Activated naive CD8-positive, alpha-beta T cell treated with anti-CD3 and anti-CD28 coated beads for 36 hours (primary cell): ENCODE measurements around the gene VAX1. TPM values are rescaled to one million over a fixed set of nuclear protein-coding genes. Genes with fewer than 3 reads are reported as not detected.
"Not testable (repeated sequence)": the region's sequence is repeated elsewhere in the genome, so short reads cannot be mapped to it uniquely, and the experiment has no call there.

Source experiments
- DNase-seq: peaks from one replicate; pipeline ENCODE4 v3.0.0; 2021
- H3K27ac Mint-ChIP-seq: one replicate; pipeline ENCODE4 v1.8.0; 2022; ENCODE audit warnings: mild to moderate bottlenecking, moderate library complexity, mixed read lengths
- H3K27me3 Mint-ChIP-seq: one replicate; pipeline ENCODE4 v1.8.0; 2022; ENCODE audit warnings: mild to moderate bottlenecking, mixed read lengths
- H3K36me3 Mint-ChIP-seq: one replicate; pipeline ENCODE4 v1.8.0; 2021; ENCODE audit warnings: mild to moderate bottlenecking, mixed read lengths
- H3K4me1 Mint-ChIP-seq: one replicate; pipeline ENCODE4 v1.8.0; 2021; ENCODE audit warnings: mixed read lengths
- H3K4me3 Mint-ChIP-seq: one replicate; pipeline ENCODE4 v1.8.0; 2022; ENCODE audit warnings: mild to moderate bottlenecking, moderate library complexity, mixed read lengths
- H3K9me3 Mint-ChIP-seq: one replicate; pipeline ENCODE4 v1.8.0; 2022; ENCODE audit warnings: mixed read lengths
- total RNA-seq, 2 experiments: library from RNA; stranded (reverse); gene quantifications; one replicate each; pipeline ENCODE4 v1.2.3, GENCODE V29; 2021

Gene VAX1
- total RNA-seq: not detected

DNA sequence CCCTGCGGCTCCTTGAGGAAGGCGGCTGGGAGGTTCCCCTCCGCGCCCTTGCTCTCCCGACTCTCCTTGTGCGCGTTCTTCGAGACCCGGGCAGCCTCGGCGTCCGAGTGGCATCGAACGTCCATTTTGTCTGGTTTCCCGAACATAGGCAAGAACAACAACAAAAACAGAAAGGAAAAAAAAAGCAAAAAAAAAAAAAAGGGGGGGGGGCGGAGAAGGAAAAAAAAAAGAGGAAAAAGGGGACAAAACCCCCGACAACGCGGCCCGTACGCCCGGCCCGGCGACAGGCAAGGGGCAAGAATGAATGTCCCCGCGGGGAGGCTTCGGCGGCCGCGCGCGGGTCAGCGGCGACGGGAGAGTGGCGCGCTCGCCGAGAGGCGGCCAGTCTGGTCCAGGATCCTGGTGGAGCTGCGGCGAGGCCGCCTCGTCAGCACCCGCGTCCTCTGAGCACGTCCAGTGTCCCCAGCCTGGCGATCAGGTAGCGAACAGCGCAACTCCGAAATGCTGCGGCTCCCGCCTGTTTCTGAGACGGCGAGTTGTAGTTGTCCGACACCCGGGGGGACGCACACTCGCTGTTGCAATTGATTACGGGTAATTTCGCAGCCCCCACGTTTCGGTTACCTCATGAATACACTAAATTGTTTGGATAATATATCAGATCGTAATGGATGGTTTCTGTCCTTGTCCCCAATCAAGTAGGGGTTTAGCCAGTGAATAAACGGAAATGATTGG, at the start of gene VAX1:
TSS of gene VAX1 (minus strand) at position 360 of the 732 bp plus-strand sequence. CDS start at position 146, 214 bp downstream.
- peak within 1 kb of the TSS; percentile 25 for H3K4me3 Mint-ChIP-seq
- H3K27me3 Mint-ChIP-seq: peaks cover 89% of the 10 kb centered on the region
- DNase-seq: no peak
- H3K36me3 Mint-ChIP-seq: peaks cover 3% of the 10 kb centered on the region
- H3K9me3 Mint-ChIP-seq: no peaks in the 10 kb centered on the region
- no peak within 1 kb of the TSS for H3K27ac Mint-ChIP-seq
- H3K4me1 Mint-ChIP-seq: peaks cover 9% of the 10 kb centered on the region

DNA sequence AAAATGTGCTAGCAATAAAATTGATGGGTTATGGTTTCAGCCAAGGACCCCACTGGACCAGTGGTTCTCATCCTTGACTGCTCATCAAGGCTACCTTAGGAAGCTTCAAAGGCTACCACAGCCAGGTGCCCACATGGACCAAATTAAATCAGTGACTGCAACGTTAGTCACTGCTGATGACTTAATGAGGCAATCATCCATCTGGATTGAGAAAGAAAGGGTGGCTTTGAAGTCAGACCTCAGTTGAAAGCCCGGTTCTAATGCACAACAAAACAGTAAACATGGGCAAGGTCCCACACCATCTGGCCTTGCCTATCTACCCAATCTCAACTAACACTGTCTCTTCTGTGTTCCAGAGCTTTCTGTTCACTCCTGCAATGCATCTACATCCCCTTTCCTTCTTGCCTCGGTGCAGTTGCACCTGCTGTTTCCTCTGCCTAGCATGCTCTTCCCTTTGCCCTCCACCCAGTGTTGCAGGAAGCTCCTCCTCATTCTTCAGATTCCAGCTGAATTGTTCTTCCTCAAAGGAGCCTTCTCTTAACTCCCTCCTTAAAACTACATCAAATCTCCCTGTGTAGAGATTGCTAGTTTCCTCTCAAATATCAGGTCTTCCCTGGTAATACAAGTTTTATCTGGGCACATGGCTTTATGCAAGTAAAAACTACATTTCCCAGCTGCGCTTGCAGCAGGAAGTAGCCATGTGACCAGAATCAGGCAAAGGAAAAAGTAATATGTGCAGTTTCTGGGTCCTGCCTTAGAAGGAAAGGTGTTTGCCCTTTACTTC, 49.0 kb upstream of the VAX1 start:
- H3K27me3 Mint-ChIP-seq: peaks cover 4% of the 10 kb centered on the region
- H3K36me3 Mint-ChIP-seq: no peaks in the 10 kb centered on the region
- no peak overlapping the region for H3K27ac Mint-ChIP-seq
- DNase-seq: no peak
- H3K9me3 Mint-ChIP-seq: peaks cover 9% of the 10 kb centered on the region
- no peak overlapping the region for H3K4me3 Mint-ChIP-seq
- H3K4me1 Mint-ChIP-seq: no peaks in the 10 kb centered on the region

GRCh38 chr10:117185817-117186216, 47.7 kb upstream of the VAX1 start:
- not testable (repeated sequence) for H3K27ac Mint-ChIP-seq, DNase-seq, H3K27me3 Mint-ChIP-seq, H3K4me3 Mint-ChIP-seq, H3K4me1 Mint-ChIP-seq, H3K9me3 Mint-ChIP-seq, H3K36me3 Mint-ChIP-seq

GRCh38 chr10:117184821-117185220, 46.8 kb upstream of the VAX1 start:
- Mint-ChIP-seq H3K4me1 (no peaks in the 10 kb centered on the region), H3K36me3 (no peaks in the 10 kb centered on the region), H3K4me3 (no peak overlapping the region), H3K27ac (no peak overlapping the region), H3K9me3 (peaks cover 8% of the 10 kb centered on the region), H3K27me3 (peaks cover 11% of the 10 kb centered on the region)
- no peak for DNase-seq

GRCh38 chr10:117184296-117184695, 46.2 kb upstream of the VAX1 start:
- Mint-ChIP-seq H3K36me3 (no peaks in the 10 kb centered on the region), H3K27me3 (peaks cover 11% of the 10 kb centered on the region), H3K9me3 (peaks cover 6% of the 10 kb centered on the region), H3K4me3 (no peak overlapping the region), H3K27ac (no peak overlapping the region), H3K4me1 (no peaks in the 10 kb centered on the region)
- no peak for DNase-seq

GRCh38 chr10:117178190-117178589, 40.1 kb upstream of the VAX1 start:
- no peak for DNase-seq
- no peak overlapping the region for H3K27ac Mint-ChIP-seq
- H3K9me3 Mint-ChIP-seq: no peaks in the 10 kb centered on the region
- H3K4me1 Mint-ChIP-seq: peaks cover 20% of the 10 kb centered on the region
- H3K36me3 Mint-ChIP-seq: no peaks in the 10 kb centered on the region
- no peak overlapping the region for H3K4me3 Mint-ChIP-seq
- H3K27me3 Mint-ChIP-seq: peaks cover 7% of the 10 kb centered on the region

GRCh38 chr10:117175901-117176534, 37.9 kb upstream of the VAX1 start:
- peak overlapping the region; percentile 75 for H3K4me3 Mint-ChIP-seq
- DNase-seq: peak; percentile 72
- H3K9me3 Mint-ChIP-seq: no peaks in the 10 kb centered on the region
- H3K27me3 Mint-ChIP-seq: peaks cover 19% of the 10 kb centered on the region
- H3K27ac Mint-ChIP-seq: no peak overlapping the region
- H3K36me3 Mint-ChIP-seq: no peaks in the 10 kb centered on the region
- H3K4me1 Mint-ChIP-seq: peaks cover 20% of the 10 kb centered on the region

DNA sequence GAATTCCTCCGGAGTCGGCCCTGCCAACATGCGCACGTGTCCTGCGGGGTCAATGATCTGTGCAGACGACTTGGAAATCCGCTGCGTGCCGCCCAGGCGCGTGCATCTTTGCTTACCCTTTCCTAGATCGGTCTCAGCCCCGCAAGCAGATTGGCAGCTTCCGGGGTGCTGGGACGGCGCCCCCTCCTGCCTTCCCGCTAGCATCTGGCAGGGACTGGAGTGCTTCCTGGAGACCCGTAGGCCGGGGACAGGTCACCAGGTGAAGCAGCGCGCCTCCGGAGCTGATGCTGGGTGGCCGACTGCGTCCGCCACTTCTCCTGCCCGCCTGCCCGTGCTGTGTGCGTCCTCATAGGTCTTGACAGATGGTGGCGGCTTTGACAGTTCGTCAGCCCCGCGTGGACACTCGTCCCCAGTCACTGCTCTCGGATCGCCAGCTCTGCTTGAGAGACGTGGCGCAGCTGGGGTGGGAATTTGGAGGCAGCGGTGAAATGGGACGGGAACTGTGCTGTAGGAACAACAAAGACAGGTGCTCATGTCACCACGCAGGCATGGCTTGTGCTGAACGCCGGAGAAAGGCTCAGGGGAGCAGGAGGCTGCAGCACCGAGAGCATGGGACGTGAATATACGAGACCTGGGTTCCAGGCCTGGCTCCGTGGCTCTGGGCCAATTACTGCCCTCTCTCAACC, 37.3 kb upstream of the VAX1 start:
- no peak for DNase-seq
- H3K9me3 Mint-ChIP-seq: no peaks in the 10 kb centered on the region
- peak overlapping the region; percentile 75 for H3K4me3 Mint-ChIP-seq
- H3K36me3 Mint-ChIP-seq: no peaks in the 10 kb centered on the region
- H3K4me1 Mint-ChIP-seq: peaks cover 25% of the 10 kb centered on the region
- H3K27me3 Mint-ChIP-seq: peaks cover 24% of the 10 kb centered on the region
- H3K27ac Mint-ChIP-seq: peak overlapping the region; percentile 68

- DNase-seq: peak; percentile 79
- Mint-ChIP-seq H3K36me3 (no peaks in the 10 kb centered on the region), H3K27ac (no peak overlapping the region), H3K27me3 (peaks cover 28% of the 10 kb centered on the region), H3K4me3 (peak overlapping the region; percentile 75), H3K9me3 (no peaks in the 10 kb centered on the region), H3K4me1 (peaks cover 27% of the 10 kb centered on the region)
These were observed 36.6 kb upstream of the VAX1 start for GRCh38 chr10:117174439-117175214.

- H3K27ac Mint-ChIP-seq: no peak overlapping the region
- no peak for DNase-seq
- H3K36me3 Mint-ChIP-seq: no peaks in the 10 kb centered on the region
- peaks cover 72% of the 10 kb centered on the region for H3K27me3 Mint-ChIP-seq
- H3K9me3 Mint-ChIP-seq: no peaks in the 10 kb centered on the region
- peaks cover 40% of the 10 kb centered on the region for H3K4me1 Mint-ChIP-seq
- H3K4me3 Mint-ChIP-seq: no peak overlapping the region
These were observed 32.2 kb upstream of the VAX1 start for GRCh38 chr10:117170244-117170643.

DNA sequence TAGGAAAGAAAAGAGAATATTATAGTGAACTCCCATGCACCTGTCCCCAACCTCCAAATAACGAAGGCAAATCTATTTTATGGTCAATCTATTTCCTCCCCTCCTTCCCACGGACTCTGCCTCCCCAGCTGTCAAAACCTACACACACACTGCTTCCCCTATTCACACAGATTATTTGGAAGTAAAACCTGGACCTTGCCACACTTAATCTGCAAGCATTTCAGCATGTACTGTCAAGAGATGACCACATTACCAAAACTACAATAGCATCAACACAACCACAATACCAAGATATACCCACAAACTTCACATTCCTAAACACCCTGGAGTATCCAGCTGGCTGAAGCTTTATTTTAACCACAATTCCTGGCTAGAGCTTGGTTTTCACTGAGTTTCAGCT, 31.4 kb upstream of the VAX1 start:
- Mint-ChIP-seq H3K36me3 (no peaks in the 10 kb centered on the region), H3K4me1 (peaks cover 38% of the 10 kb centered on the region), H3K4me3 (no peak overlapping the region), H3K27ac (no peak overlapping the region), H3K9me3 (no peaks in the 10 kb centered on the region), H3K27me3 (peaks cover 79% of the 10 kb centered on the region)
- no peak for DNase-seq

DNA sequence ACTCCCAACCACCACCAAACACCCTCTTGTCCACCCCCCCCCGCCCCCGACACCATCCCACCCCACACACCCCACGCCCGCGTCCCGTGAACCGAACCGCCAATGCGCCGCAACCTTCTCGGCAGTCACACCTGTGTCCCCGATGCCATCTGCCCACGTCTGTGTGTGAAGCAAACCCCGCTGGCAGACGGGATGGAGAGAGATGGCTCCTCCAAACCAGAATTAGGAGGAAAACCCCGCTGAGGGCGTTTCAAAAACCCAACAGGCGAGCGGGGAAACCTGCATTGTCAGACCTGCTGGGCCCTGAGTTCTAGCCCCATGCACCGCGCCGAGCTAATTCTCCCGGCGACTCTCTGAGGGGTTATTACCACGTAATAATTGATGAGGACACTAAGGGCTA, 30.7 kb upstream of the VAX1 start:
- Mint-ChIP-seq H3K36me3 (no peaks in the 10 kb centered on the region), H3K4me1 (peaks cover 37% of the 10 kb centered on the region), H3K4me3 (no peak overlapping the region), H3K27me3 (peaks cover 87% of the 10 kb centered on the region), H3K27ac (no peak overlapping the region), H3K9me3 (no peaks in the 10 kb centered on the region)
- DNase-seq: no peak

DNA sequence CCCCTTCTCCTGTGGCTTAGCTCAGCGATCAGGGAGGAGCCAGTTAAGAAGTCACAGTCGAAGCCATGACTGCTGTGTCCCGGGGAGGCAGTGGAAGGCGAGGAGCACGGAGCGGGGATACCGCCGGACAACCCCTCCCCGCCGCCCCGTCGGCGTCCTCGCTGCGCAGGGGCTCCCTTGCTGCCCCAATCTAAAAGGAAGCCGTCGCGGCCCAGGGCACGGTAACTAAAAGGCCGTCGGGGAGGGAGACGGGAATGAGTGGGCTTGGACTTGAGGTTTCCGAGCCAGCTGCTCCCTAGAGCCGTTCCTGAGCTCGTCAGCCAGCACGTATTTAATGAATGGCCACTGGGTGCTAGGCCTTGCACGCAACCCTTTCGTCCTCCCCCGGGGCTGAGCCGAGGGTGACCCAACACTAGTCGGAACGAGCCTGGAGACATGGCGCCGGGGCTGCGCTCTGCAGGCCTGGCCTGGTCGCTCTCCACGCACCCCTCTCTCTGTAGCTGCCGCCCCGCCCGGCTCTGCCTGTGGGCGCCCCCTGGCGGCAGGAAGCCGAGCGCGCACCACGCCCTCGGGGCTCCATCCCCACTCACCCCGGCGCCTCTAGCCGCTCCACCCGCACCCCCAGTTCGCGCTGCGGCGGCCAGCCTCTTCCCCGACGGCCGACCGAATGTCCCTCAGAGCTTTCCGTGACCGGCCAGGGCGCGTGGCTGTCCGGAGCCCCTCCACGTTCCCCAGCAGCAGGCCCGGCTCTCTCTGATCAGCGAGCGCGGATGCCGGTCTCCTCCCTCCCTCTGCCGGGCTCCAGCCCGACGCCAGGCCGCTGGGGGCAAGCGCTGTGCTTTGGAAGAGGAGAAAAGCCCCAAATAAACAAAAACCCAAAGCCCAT, 30.0 kb upstream of the VAX1 start:
- peak; percentile 75 for DNase-seq
- Mint-ChIP-seq H3K9me3 (no peaks in the 10 kb centered on the region), H3K27ac (no peak overlapping the region), H3K36me3 (no peaks in the 10 kb centered on the region), H3K27me3 (peaks cover 91% of the 10 kb centered on the region), H3K4me3 (peak overlapping the region; percentile 29), H3K4me1 (peaks cover 37% of the 10 kb centered on the region)
